Endothelial cell of umbilical vein (primary cell): ENCODE data around the gene OSBPL10. TPM values are rescaled to one million over a fixed set of nuclear protein-coding genes. Genes with fewer than 3 reads are reported as not detected.

Experiments used
- BruUV-seq: library from RNA; stranded (reverse); fragments of 400-500 nt; replicated peaks from 2 replicates; lab custom pipeline; 2021; lab: Mats Ljungman, UMichigan
- CTCF ChIA-PET: fragments of 300-600, 350-600 bp; sonication (Branson Sonifier 250); formaldehyde crosslinking; loops from one replicate; lab custom pipeline; 2021; ENCODE audit warnings: antibody characterized with exemption, inconsistent platforms; lab: Charles Lee
- POLR2A ChIA-PET: fragments of 300-600, 350-600 bp; sonication (Branson Sonifier 250); formaldehyde crosslinking; loops from one replicate; lab custom pipeline; 2021; ENCODE audit warnings: antibody characterized with exemption, inconsistent platforms; lab: Charles Lee
- DNase-seq: peaks from one replicate; pipeline ENCODE4 v3.0.0-alpha.2; 2011; ENCODE audit warnings: low read depth, low spot score
- FAIRE-seq: peaks from 2 replicates; lab custom pipeline; 2011; peaks lifted over from hg19 to GRCh38; lab: Jason Lieb, UNC
- H2AFZ ChIP-seq: 2 replicates; pipeline ENCODE4 v1.6.0; 2012; ENCODE audit warnings: low read depth, low read length, control low read depth, inconsistent platforms
- H3K27ac ChIP-seq: 2 replicates; pipeline ENCODE4 v1.5.1; 2011; ENCODE audit warnings: low read depth, mild to moderate bottlenecking, control low read depth, low read length, moderate library complexity; ENCODE audit not compliant: insufficient read depth
- H3K27me3 ChIP-seq, 2 experiments: 2 replicates each; pipeline versions ENCODE4 v1.6.0 to v1.6.1; 2011; ENCODE audit warnings: low read length in 2 of 2, mixed read lengths in 1 of 2; ENCODE audit not compliant: control insufficient read depth in 2 of 2, insufficient read depth in 2 of 2
- H3K36me3 ChIP-seq, 2 experiments: 2 replicates in 1 of 2; 3 replicates in 1 of 2; pipeline ENCODE4 v1.5.1; 2011; ENCODE audit warnings: low read length in 2 of 2, mild to moderate bottlenecking in 1 of 2, moderate library complexity in 1 of 2; ENCODE audit not compliant: control insufficient read depth in 2 of 2, insufficient read depth in 2 of 2; ENCODE audit errors: extremely low read depth in 1 of 2
- H3K4me1 ChIP-seq: 3 replicates; pipeline ENCODE4 v1.5.1; 2011; ENCODE audit warnings: mild to moderate bottlenecking, low read length; ENCODE audit not compliant: control insufficient read depth, insufficient read depth; ENCODE audit errors: extremely low read depth
- H3K4me2 ChIP-seq: 2 replicates; pipeline ENCODE4 v1.6.1; 2011; ENCODE audit warnings: low read length, control low read depth, mixed read lengths; ENCODE audit not compliant: insufficient read depth
- H3K4me3 ChIP-seq, 3 experiments: fragments of 200-600 bp in 1 of 3; sonication (generic), shearing (Covaris generic) in 1 of 3; replicated peaks in 1 of 3; 2 replicates each; pipeline ENCODE4 v1.5.1; 2011 to 2016; ENCODE audit warnings: control low read depth in 3 of 3, low read length in 3 of 3, mild to moderate bottlenecking in 2 of 3, inconsistent platforms in 1 of 3, low read depth in 1 of 3, moderate library complexity in 1 of 3; ENCODE audit not compliant: insufficient read depth in 1 of 3
- H3K79me2 ChIP-seq: 2 replicates; pipeline ENCODE4 v1.6.0; 2012; ENCODE audit warnings: low read length, inconsistent platforms; ENCODE audit not compliant: control insufficient read depth, insufficient read depth
- H3K9ac ChIP-seq: replicated peaks from 2 replicates; pipeline ENCODE3; 2011; ENCODE audit warnings: low read length, control low read depth; ENCODE audit not compliant: insufficient read depth; ENCODE audit errors: extremely low read depth
- H3K9me1 ChIP-seq: replicated peaks from 3 replicates; pipeline ENCODE4 v1.6.0; 2011; ENCODE audit warnings: mild to moderate bottlenecking, low read length; ENCODE audit not compliant: control insufficient read depth, insufficient read depth; ENCODE audit errors: extremely low read depth
- H3K9me3 ChIP-seq: replicated peaks from 2 replicates; pipeline ENCODE4 v1.5.1; 2012; ENCODE audit warnings: low read length, inconsistent platforms; ENCODE audit not compliant: control insufficient read depth, insufficient read depth
- H4K20me1 ChIP-seq: replicated peaks from 2 replicates; pipeline ENCODE3; 2011; ENCODE audit warnings: mild to moderate bottlenecking, low read length; ENCODE audit not compliant: control insufficient read depth, insufficient read depth; ENCODE audit errors: extremely low read depth
- CTCF ChIP-seq, 2 donors: IDR thresholded peaks; 1 replicate in 1 of 2; 2 replicates in 1 of 2; pipeline ENCODE4 v1.5.1; 2011; ENCODE audit warnings: low read length in 2 of 2, mild to moderate bottlenecking in 2 of 2, moderate library complexity in 2 of 2, control low read depth in 1 of 2, inconsistent platforms in 1 of 2, low read depth in 1 of 2; ENCODE audit not compliant: insufficient read depth in 1 of 2; ENCODE audit errors: extremely low read depth in 1 of 2
- EZH2 ChIP-seq: IDR thresholded peaks from 2 replicates; pipeline ENCODE4 v1.6.1; 2012; ENCODE audit warnings: borderline replicate concordance, low read depth, mild to moderate bottlenecking, moderate library complexity, low read length, inconsistent platforms; ENCODE audit not compliant: severe bottlenecking
- GATA2 ChIP-seq: IDR thresholded peaks from 2 replicates; pipeline ENCODE4 v1.7.0; 2011; ENCODE audit warnings: low read depth, mild to moderate bottlenecking, moderate library complexity, mixed read lengths, low read length; ENCODE audit not compliant: insufficient read length, insufficient read depth
- MYC ChIP-seq: IDR thresholded peaks from one replicate; pipeline ENCODE4 v1.6.1; 2011; ENCODE audit warnings: mild to moderate bottlenecking, low read depth, low read length
- POLR2AphosphoS5 ChIP-seq: IDR thresholded peaks from 2 replicates; pipeline ENCODE4 v1.6.1; 2012; ENCODE audit warnings: low read depth, mild to moderate bottlenecking, control low read depth, low read length, moderate library complexity; ENCODE audit not compliant: insufficient read depth
- dilution Hi-C: fragments of 300-500 bp; cut with MboI; formaldehyde crosslinking; loops from one replicate; pipeline ENCODE4 v1.15.0; 2019; ENCODE audit warnings: low sequenced_read_pairs; ENCODE audit not compliant: extremely low pct_ligation_motif_present
- intact Hi-C: fragments of 100-400 bp; cut with micrococcal nuclease; formaldehyde crosslinking; loops from one replicate; pipeline ENCODE4 v1.10.0; 2022
- polyA plus RNA-seq, 4 experiments: library from polyadenylated mRNA; depleted of rRNA in 3 of 4; stranded (reverse) in 3 of 4; unstranded in 1 of 4; fragments of >200 nt; gene quantifications; 2 replicates each; pipeline versions ENCODE4 v1.2.1 to v1.2.3, GENCODE V29; 2011 to 2012; ENCODE audit warnings: missing spikeins in 1 of 4
- total RNA-seq: library from RNA; stranded (reverse); gene quantifications from 2 replicates; pipeline ENCODE4 v1.2.3, GENCODE V29; 2021

OSBPL10 gene
- total and polyA plus RNA-seq, 2 donors (not counting 3 experiments of a cell fraction or from before 2014, with no cell fraction given) = 10.8 to 47.6 TPM

GRCh38 chr3:32002561-32003368 lies 21.7 kb upstream of the OSBPL10 start:
- no peak overlapping the region for H3K9ac ChIP-seq
- no peak overlapping the region for H3K4me2 ChIP-seq
- no peaks in the 10 kb centered on the region for H3K9me3 ChIP-seq
- TF ChIP-seq CTCF (IDR thresholded peaks at IDR 0.05; ENCODE audit: extremely low read depth in 1 of 2, insufficient read depth in 1 of 2, low read depth in 1 of 2, low read length in 2 of 2) = no peak
- TF ChIP-seq GATA2 = no peak
- no peak for TF ChIP-seq MYC
- no peak for TF ChIP-seq EZH2
- no peak for TF ChIP-seq POLR2AphosphoS5
- no peak overlapping the region for H3K4me3 ChIP-seq
- no peaks in the 10 kb centered on the region for H3K36me3 ChIP-seq
- intact Hi-C loops = no loop called here
- dilution Hi-C loops = no loop called here
- ChIA-PET CTCF (interaction anchor here (1.3 kb wide), 1 partner anchor 14 kb away, joined by 4 read pairs; no protein-coding TSS in a partner anchor), POLR2A (no interaction called here)
- no peaks in the 10 kb centered on the region for H3K4me1 ChIP-seq
- no TSS peak for BruUV-seq
- DNase-seq = no peak
- H3K9me1 ChIP-seq = no peaks in the 10 kb centered on the region
- H3K79me2 ChIP-seq = no peaks in the 10 kb centered on the region
- no peaks in the 10 kb centered on the region for H4K20me1 ChIP-seq
- FAIRE-seq = no peak
- H3K27me3 ChIP-seq = peaks cover 4 to 12% of the 10 kb centered on the region in 2 experiments
- no peak overlapping the region for H2AFZ ChIP-seq
- H3K27ac ChIP-seq = no peak overlapping the region
